GM19035 (cell line): ENCODE results near the gene FGF4.
"Not testable (repeated sequence)": the region's sequence is repeated elsewhere in the genome, so short reads cannot be mapped to it uniquely, and the experiment has no call there.

ENCODE experiments used
- ATAC-seq: cut with Tn5 transposase; IDR thresholded peaks from one replicate; pipeline ENCODE4 v1.9.1; 2021; ENCODE audit not compliant: unreplicated experiment

FGF4 gene

GRCh38 chr11:69773626-69774353 is 1.4 kb downstream of the FGF4 start:
- ATAC-seq = no peak

- no peak for ATAC-seq
Observed at GRCh38 chr11:69771466-69771865, 3.7 kb downstream of the FGF4 start.

- no peak for ATAC-seq
Observed at GRCh38 chr11:69770540-69770939, 4.6 kb downstream of the FGF4 start.

- ATAC-seq = no peak
Observed at GRCh38 chr11:69765498-69765995, 9.6 kb downstream of the FGF4 start.

DNA sequence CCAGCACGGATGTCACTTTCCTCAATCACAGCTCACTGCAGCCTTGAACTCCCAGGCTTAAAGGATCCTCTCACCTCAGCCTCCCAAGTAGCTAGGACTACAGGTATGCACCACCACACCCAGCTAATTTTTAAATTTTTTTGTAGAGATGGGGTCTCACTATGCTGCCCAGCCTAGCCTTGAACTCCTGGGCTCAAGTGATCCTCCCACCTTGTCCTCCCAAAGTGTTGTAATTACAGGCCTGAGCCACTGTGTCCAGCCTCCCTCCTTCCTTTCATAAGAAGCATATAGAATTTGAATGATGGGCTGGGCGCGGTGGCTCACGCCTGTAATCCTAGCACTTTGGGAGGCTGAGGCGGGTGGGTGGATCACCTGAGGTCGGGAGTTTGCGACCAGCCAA is 10.2 kb downstream of the FGF4 start:
- ATAC-seq = not testable (repeated sequence)

GRCh38 chr11:69760319-69760718 is 14.8 kb downstream of the FGF4 start:
- ATAC-seq = no peak

GRCh38 chr11:69752890-69753289 is 22.3 kb downstream of the FGF4 start:
- ATAC-seq = no peak

GRCh38 chr11:69750875-69751597 is 24.1 kb downstream of the FGF4 start:
- no peak for ATAC-seq

DNA sequence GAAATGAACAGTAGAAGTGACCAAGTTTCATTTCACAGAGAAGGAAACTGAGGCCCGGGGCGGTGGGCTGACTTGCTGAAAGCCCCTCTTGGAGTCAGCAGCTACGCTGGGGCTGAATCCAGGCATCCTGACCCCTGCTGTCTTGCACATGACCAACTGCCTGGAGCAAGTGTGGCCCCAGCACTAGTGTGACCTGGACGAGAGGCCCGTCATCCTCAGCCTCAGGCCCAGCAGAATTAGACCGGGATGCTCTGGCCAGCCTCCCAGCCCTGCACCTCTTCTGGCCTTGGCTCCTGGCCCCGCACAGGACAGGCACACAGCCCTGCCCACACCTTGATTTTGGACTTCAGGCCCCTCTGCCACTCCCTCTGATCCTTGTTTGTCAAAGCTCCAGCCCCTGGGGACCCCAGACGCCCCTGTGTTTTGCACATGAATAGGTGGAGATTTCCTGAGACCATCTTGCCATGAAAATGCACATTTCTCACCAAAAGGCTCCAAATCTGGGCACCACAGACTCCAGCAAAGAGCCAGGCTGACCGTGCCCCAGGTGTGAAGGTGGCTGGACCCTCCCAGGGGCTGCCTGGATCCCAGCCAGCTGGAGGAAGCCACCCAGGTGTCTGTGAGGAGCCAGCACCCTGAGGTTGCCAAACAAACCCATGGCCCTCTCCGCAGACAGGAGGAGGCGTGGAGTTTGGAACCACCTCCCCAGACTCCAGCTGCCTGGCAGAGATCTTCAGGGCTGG is 24.9 kb downstream of the FGF4 start:
- ATAC-seq = no peak

DNA sequence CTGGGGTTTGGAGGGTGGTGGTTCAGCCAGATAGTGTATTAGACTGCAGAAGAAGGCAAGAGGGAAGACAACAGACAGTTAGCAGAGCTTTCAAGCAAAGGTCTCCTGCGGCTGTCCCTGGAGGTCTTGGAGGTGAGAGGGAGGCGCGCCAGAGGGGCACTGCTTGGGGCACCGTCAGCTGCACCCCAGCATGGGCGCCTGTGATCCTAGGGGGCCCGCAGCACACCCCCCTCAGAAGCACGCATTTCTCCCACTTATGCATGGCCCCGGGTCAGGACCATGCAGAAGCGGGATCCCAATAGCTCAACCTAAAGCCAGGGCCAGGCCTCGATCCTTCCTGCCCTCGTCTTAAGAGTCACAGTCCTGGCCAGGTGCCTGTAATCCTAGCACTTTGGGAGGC is 26.5 kb downstream of the FGF4 start:
- ATAC-seq = no peak

DNA sequence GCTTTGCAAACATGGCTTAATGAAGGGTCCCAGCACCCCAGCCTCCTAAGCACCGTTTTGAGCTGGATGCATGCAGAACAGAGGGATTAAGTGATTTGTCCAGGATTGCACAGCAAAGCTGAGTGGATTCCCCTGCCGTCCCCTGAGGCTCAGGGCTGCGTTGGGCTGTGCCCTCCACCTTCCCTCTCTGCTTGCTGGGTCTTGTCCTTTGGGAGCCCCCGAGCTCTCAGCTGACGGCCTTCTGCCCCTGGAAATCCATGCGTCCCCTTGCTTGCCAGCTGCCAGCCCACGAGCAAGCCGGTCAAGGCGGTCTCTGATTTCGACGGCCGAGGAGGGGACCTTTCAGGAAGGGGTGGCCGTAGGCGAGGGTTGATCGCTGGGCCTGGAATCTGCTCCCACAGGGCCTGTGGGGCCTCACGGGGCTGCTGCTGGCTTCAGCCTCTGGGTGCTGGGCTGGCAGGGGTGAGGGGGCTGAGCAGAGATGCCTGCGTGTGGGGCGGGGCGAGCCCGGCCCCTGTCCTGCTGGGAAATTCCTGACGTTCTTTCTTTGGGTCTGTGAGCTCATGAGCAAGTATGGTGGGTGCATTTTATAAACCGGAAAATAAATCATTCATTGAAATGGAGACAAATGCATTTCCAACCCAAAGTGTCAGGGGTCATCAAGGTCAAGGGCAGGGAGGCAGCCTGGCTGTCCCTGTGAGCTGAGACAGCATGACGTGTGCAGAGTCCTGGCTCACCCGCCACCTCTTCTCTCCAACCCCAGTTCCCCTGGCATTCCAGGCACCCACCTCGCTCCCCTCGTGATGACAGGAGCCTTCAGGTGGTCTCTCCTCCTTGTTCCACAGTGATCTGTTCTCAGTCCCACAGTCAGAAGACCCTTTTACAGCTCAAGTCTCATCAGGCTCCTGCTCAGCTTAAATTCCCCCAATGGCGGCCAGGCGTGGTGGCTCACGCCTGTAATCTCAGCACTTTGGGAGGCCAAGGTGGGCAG is 28.1 kb downstream of the FGF4 start:
- ATAC-seq = no peak

GRCh38 chr11:69746140-69746539 is 29.0 kb downstream of the FGF4 start:
- ATAC-seq = no peak

DNA sequence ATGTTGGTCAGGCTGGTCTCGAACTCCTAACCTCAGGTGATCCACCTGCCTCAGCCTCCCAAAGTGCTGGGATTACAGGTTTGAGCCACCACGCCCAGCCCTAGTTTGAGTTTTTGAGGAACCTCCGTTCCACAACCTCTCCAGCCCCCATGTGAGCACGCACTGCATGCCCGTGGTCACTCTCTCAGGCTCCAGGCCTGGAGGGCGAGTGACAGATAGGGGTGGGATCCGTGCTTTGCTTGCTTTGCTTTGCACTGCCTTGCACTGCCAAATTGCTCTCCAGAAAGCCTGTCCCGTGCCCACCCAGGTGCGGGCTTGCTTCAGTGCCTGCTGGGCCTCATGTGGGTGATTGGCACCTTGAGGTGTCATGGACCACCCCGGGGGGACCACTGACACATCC is 29.9 kb downstream of the FGF4 start:
- no peak for ATAC-seq

DNA sequence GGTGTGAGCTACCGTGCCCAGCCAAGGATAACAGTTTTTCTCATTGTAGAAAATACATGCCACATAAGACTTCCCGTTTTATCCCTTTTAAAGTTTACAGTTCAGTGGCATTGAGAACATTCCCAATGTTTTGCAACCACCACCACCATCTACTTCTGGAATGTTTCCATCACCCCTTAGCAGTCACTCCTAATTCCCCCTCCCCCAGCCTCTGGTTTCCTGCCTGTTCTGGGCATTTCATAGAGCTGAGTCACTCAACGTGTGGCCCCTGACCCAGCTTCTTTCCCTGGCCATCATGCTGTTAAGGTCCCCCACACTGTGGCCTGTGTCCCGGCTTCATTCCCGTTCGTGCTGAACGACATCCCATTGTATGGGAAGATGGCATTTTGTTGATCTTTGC is 30.7 kb downstream of the FGF4 start:
- no peak for ATAC-seq

GRCh38 chr11:69734841-69735240 is 40.3 kb downstream of the FGF4 start:
- no peak for ATAC-seq

- ATAC-seq = no peak
Observed at GRCh38 chr11:69734367-69734766, 40.8 kb downstream of the FGF4 start.

- ATAC-seq = no peak
Observed at GRCh38 chr11:69732910-69733309, 42.2 kb downstream of the FGF4 start.

- ATAC-seq = no peak
Observed at GRCh38 chr11:69731110-69731509, 44.0 kb downstream of the FGF4 start.

- no peak for ATAC-seq
Observed at GRCh38 chr11:69730500-69730899, 44.6 kb downstream of the FGF4 start.

GRCh38 chr11:69729252-69729651 is 45.9 kb downstream of the FGF4 start:
- no peak for ATAC-seq

- no peak for ATAC-seq
Observed at GRCh38 chr11:69727266-69727665, 47.9 kb downstream of the FGF4 start.
